MM.1S (cell line): ENCODE results near the gene LOX.

Source experiments
- CTCF ChIP-seq: fragments of 300-600 bp; sonication (generic); IDR thresholded peaks from 2 replicates; pipeline ENCODE4 v1.5.1; 2016; ENCODE audit warnings: antibody characterized with exemption, low read length, mixed read lengths
- EZH2 ChIP-seq: fragments of 300-600 bp; sonication (generic); optimal IDR thresholded peaks from 2 replicates; pipeline ENCODE3; 2017; ENCODE audit warnings: low read depth, mild to moderate bottlenecking, antibody characterized with exemption, low read length, mixed read lengths
- EZH2phosphoT487 ChIP-seq: fragments of 300-600 bp; sonication (generic); IDR thresholded peaks from 2 replicates; pipeline ENCODE4 v1.6.1; 2018; ENCODE audit warnings: antibody characterized with exemption, low read length

GRCh38 chr5:122126177-122126755, 48.2 kb upstream of the LOX start:
- TF ChIP-seq CTCF (no peak), EZH2 (no peak), EZH2phosphoT487 (no peak)
